Type B pancreatic cell (in vitro differentiated cells): Measurements from ENCODE around the gene TIMM10. TPM values are rescaled to one million over a fixed set of nuclear protein-coding genes. Genes with fewer than 3 reads are reported as not detected.

Source experiments
- DNase-seq: peaks from one replicate; pipeline ENCODE4 v3.0.0; 2021; ENCODE audit warnings: mixed read lengths; ENCODE audit not compliant: unreplicated experiment; ENCODE audit errors: extremely low spot score
- H3K27ac Mint-ChIP-seq: 2 replicates; pipeline ENCODE4 v1.8.0; 2021; ENCODE audit warnings: mild to moderate bottlenecking, mixed read lengths
- H3K27me3 Mint-ChIP-seq: 2 replicates; pipeline ENCODE4 v1.8.0; 2021; ENCODE audit warnings: mixed read lengths
- H3K36me3 Mint-ChIP-seq: 2 replicates; pipeline ENCODE4 v1.8.0; 2021; ENCODE audit warnings: mixed read lengths
- H3K4me1 Mint-ChIP-seq: one replicate; pipeline ENCODE4 v1.8.0; 2021; ENCODE audit warnings: mixed read lengths; ENCODE audit not compliant: unreplicated experiment
- H3K4me3 Mint-ChIP-seq: 2 replicates; pipeline ENCODE4 v1.8.0; 2021; ENCODE audit warnings: mild to moderate bottlenecking, mixed read lengths
- H3K9me3 Mint-ChIP-seq: 2 replicates; pipeline ENCODE4 v1.8.0; 2021; ENCODE audit warnings: mixed read lengths
- CTCF ChIP-seq: fragments of 200-600 bp; sonication (generic); conservative IDR thresholded peaks from 2 replicates; pipeline ENCODE4 v1.5.0; 2021; ENCODE audit warnings: antibody characterized with exemption, mild to moderate bottlenecking
- total RNA-seq: library from RNA; stranded (reverse); gene quantifications from 2 replicates; pipeline ENCODE4 v1.2.1, GENCODE V29; 2021; ENCODE audit warnings: low replicate concordance

Gene TIMM10
- total RNA-seq, 1 donor from 2014 or later: 64.2 TPM

- no peak for TF ChIP-seq CTCF
- Mint-ChIP-seq H3K9me3 (no peaks in the 10 kb centered on the region), H3K36me3 (no peaks in the 10 kb centered on the region), H3K4me3 (peak overlapping the region; percentile 82), H3K27me3 (peaks cover 73% of the 10 kb centered on the region), H3K4me1 (peaks cover 11% of the 10 kb centered on the region), H3K27ac (peak overlapping the region; percentile 50)
- no peak for DNase-seq
Measured at GRCh38 chr11:57481315-57481714, 49.2 kb downstream of the TIMM10 start.

GRCh38 chr11:57480409-57481137 lies 50.0 kb downstream of the TIMM10 start:
- TF ChIP-seq CTCF: peak; percentile 78
- DNase-seq: no peak
- Mint-ChIP-seq H3K36me3 (no peaks in the 10 kb centered on the region), H3K4me3 (peak overlapping the region; percentile 57), H3K9me3 (no peaks in the 10 kb centered on the region), H3K4me1 (peaks cover 14% of the 10 kb centered on the region), H3K27ac (peak overlapping the region; percentile 36), H3K27me3 (peaks cover 77% of the 10 kb centered on the region)

- Mint-ChIP-seq H3K9me3 (no peaks in the 10 kb centered on the region), H3K36me3 (no peaks in the 10 kb centered on the region), H3K4me3 (no peak overlapping the region), H3K4me1 (peaks cover 15% of the 10 kb centered on the region), H3K27me3 (peaks cover 82% of the 10 kb centered on the region), H3K27ac (peak overlapping the region; percentile 36)
- TF ChIP-seq CTCF: no peak
- no peak for DNase-seq
Measured at GRCh38 chr11:57479911-57480310, 50.6 kb downstream of the TIMM10 start.

- Mint-ChIP-seq H3K9me3 (no peaks in the 10 kb centered on the region), H3K27me3 (peaks cover 83% of the 10 kb centered on the region), H3K4me3 (no peak overlapping the region), H3K27ac (no peak overlapping the region), H3K36me3 (no peaks in the 10 kb centered on the region), H3K4me1 (peaks cover 15% of the 10 kb centered on the region)
- DNase-seq: no peak
- TF ChIP-seq CTCF: no peak
Measured at GRCh38 chr11:57479021-57479663, 51.4 kb downstream of the TIMM10 start.

Other genes starting within 250 kb of the TIMM10 start
- gene TNKS1BP1, start 205.8 kb downstream of the TIMM10 start, total RNA-seq: 122 and 166 TPM in 2 replicates
- gene SSRP1, start 194.9 kb downstream of the TIMM10 start, total RNA-seq: 108 and 164 TPM in 2 replicates
- 0.52 and 4.0 TPM in 2 replicates for gene P2RX3, start 192.4 kb downstream of the TIMM10 start, total RNA-seq
- gene PRG3, start 149.6 kb downstream of the TIMM10 start, total RNA-seq: not detected in 2 replicates
- gene PRG2, start 140.1 kb downstream of the TIMM10 start, total RNA-seq: not detected in 2 replicates
- 14.0 and 20.4 TPM in 2 replicates for gene SLC43A3, start 103.6 kb downstream of the TIMM10 start, total RNA-seq
- gene RTN4RL2, start 70.2 kb downstream of the TIMM10 start, total RNA-seq: 8.6 and 10.4 TPM in 2 replicates
- gene SLC43A1, start 15.1 kb downstream of the TIMM10 start, total RNA-seq: 19.0 and 20.8 TPM in 2 replicates
- gene SMTNL1, start 6.8 kb upstream of the TIMM10 start, total RNA-seq: not detected in 2 replicates
- gene UBE2L6, start 36.9 kb upstream of the TIMM10 start, total RNA-seq: 29.9 and 65.1 TPM in 2 replicates
- gene SERPING1, start 66.9 kb upstream of the TIMM10 start, total RNA-seq: 58.5 and 74.7 TPM in 2 replicates
- 0.38 and 0.48 TPM in 2 replicates for gene YPEL4, start 119.2 kb upstream of the TIMM10 start, total RNA-seq
- gene CLP1, start 127.0 kb upstream of the TIMM10 start, total RNA-seq: 16.9 and 20.7 TPM in 2 replicates
- 56.7 and 80.6 TPM in 2 replicates for gene ZDHHC5, start 137.4 kb upstream of the TIMM10 start, total RNA-seq
- 17.9 and 21.5 TPM in 2 replicates for gene MED19, start 181.5 kb upstream of the TIMM10 start, total RNA-seq
- gene TMX2, start 181.8 kb upstream of the TIMM10 start, total RNA-seq: 84.4 and 87.4 TPM in 2 replicates
- gene SELENOH, start 210.7 kb upstream of the TIMM10 start, total RNA-seq: 107 and 144 TPM in 2 replicates
- gene BTBD18, start 221.1 kb upstream of the TIMM10 start, total RNA-seq: not detected in 2 replicates
- 187 and 253 TPM in 2 replicates for gene CTNND1, start 231.0 kb upstream of the TIMM10 start, total RNA-seq